Endothelial cell of umbilical vein (primary cell): ENCODE data around the gene VIT. TPM values are rescaled to one million over a fixed set of nuclear protein-coding genes. Genes with fewer than 3 reads are reported as not detected.
A peak's percentile ranks its signal among the peaks of the same experiment; 100 is the strongest.

ENCODE experiments used
- BruUV-seq: library from RNA; stranded (reverse); fragments of 400-500 nt; replicated peaks from 2 replicates; lab custom pipeline; 2021; lab: Mats Ljungman, UMichigan
- CTCF ChIA-PET: fragments of 300-600, 350-600 bp; sonication (Branson Sonifier 250); formaldehyde crosslinking; loops from one replicate; lab custom pipeline; 2021; ENCODE audit warnings: antibody characterized with exemption, inconsistent platforms; lab: Charles Lee
- POLR2A ChIA-PET: fragments of 300-600, 350-600 bp; sonication (Branson Sonifier 250); formaldehyde crosslinking; loops from one replicate; lab custom pipeline; 2021; ENCODE audit warnings: antibody characterized with exemption, inconsistent platforms; lab: Charles Lee
- DNase-seq: peaks from one replicate; pipeline ENCODE4 v3.0.0-alpha.2; 2011; ENCODE audit warnings: low read depth, low spot score
- FAIRE-seq: peaks from 2 replicates; lab custom pipeline; 2011; peaks lifted over from hg19 to GRCh38; lab: Jason Lieb, UNC
- H2AFZ ChIP-seq: 2 replicates; pipeline ENCODE4 v1.6.0; 2012; ENCODE audit warnings: low read depth, low read length, control low read depth, inconsistent platforms
- H3K27ac ChIP-seq: 2 replicates; pipeline ENCODE4 v1.5.1; 2011; ENCODE audit warnings: low read depth, mild to moderate bottlenecking, control low read depth, low read length, moderate library complexity; ENCODE audit not compliant: insufficient read depth
- H3K27me3 ChIP-seq, 2 experiments: 2 replicates each; pipeline versions ENCODE4 v1.6.0 to v1.6.1; 2011; ENCODE audit warnings: low read length in 2 of 2, mixed read lengths in 1 of 2; ENCODE audit not compliant: control insufficient read depth in 2 of 2, insufficient read depth in 2 of 2
- H3K36me3 ChIP-seq, 2 experiments: 2 replicates in 1 of 2; 3 replicates in 1 of 2; pipeline ENCODE4 v1.5.1; 2011; ENCODE audit warnings: low read length in 2 of 2, mild to moderate bottlenecking in 1 of 2, moderate library complexity in 1 of 2; ENCODE audit not compliant: control insufficient read depth in 2 of 2, insufficient read depth in 2 of 2; ENCODE audit errors: extremely low read depth in 1 of 2
- H3K4me1 ChIP-seq: 3 replicates; pipeline ENCODE4 v1.5.1; 2011; ENCODE audit warnings: mild to moderate bottlenecking, low read length; ENCODE audit not compliant: control insufficient read depth, insufficient read depth; ENCODE audit errors: extremely low read depth
- H3K4me2 ChIP-seq: 2 replicates; pipeline ENCODE4 v1.6.1; 2011; ENCODE audit warnings: low read length, control low read depth, mixed read lengths; ENCODE audit not compliant: insufficient read depth
- H3K4me3 ChIP-seq, 3 experiments: fragments of 200-600 bp in 1 of 3; sonication (generic), shearing (Covaris generic) in 1 of 3; replicated peaks in 1 of 3; 2 replicates each; pipeline ENCODE4 v1.5.1; 2011 to 2016; ENCODE audit warnings: control low read depth in 3 of 3, low read length in 3 of 3, mild to moderate bottlenecking in 2 of 3, inconsistent platforms in 1 of 3, low read depth in 1 of 3, moderate library complexity in 1 of 3; ENCODE audit not compliant: insufficient read depth in 1 of 3
- H3K79me2 ChIP-seq: 2 replicates; pipeline ENCODE4 v1.6.0; 2012; ENCODE audit warnings: low read length, inconsistent platforms; ENCODE audit not compliant: control insufficient read depth, insufficient read depth
- H3K9ac ChIP-seq: replicated peaks from 2 replicates; pipeline ENCODE3; 2011; ENCODE audit warnings: low read length, control low read depth; ENCODE audit not compliant: insufficient read depth; ENCODE audit errors: extremely low read depth
- H3K9me1 ChIP-seq: replicated peaks from 3 replicates; pipeline ENCODE4 v1.6.0; 2011; ENCODE audit warnings: mild to moderate bottlenecking, low read length; ENCODE audit not compliant: control insufficient read depth, insufficient read depth; ENCODE audit errors: extremely low read depth
- H3K9me3 ChIP-seq: replicated peaks from 2 replicates; pipeline ENCODE4 v1.5.1; 2012; ENCODE audit warnings: low read length, inconsistent platforms; ENCODE audit not compliant: control insufficient read depth, insufficient read depth
- H4K20me1 ChIP-seq: replicated peaks from 2 replicates; pipeline ENCODE3; 2011; ENCODE audit warnings: mild to moderate bottlenecking, low read length; ENCODE audit not compliant: control insufficient read depth, insufficient read depth; ENCODE audit errors: extremely low read depth
- EZH2 ChIP-seq: IDR thresholded peaks from 2 replicates; pipeline ENCODE4 v1.6.1; 2012; ENCODE audit warnings: borderline replicate concordance, low read depth, mild to moderate bottlenecking, moderate library complexity, low read length, inconsistent platforms; ENCODE audit not compliant: severe bottlenecking
- FOS ChIP-seq: IDR thresholded peaks from 2 replicates; pipeline ENCODE4 v1.6.1; 2011; ENCODE audit warnings: mild to moderate bottlenecking, low read length, moderate library complexity, borderline replicate concordance; ENCODE audit not compliant: insufficient read depth
- GATA2 ChIP-seq: IDR thresholded peaks from 2 replicates; pipeline ENCODE4 v1.7.0; 2011; ENCODE audit warnings: low read depth, mild to moderate bottlenecking, moderate library complexity, mixed read lengths, low read length; ENCODE audit not compliant: insufficient read length, insufficient read depth
- JUN ChIP-seq: IDR thresholded peaks from 2 replicates; pipeline ENCODE4 v1.6.1; 2011; ENCODE audit warnings: borderline replicate concordance, low read depth; ENCODE audit not compliant: insufficient read length, insufficient read depth
- MYC ChIP-seq: IDR thresholded peaks from one replicate; pipeline ENCODE4 v1.6.1; 2011; ENCODE audit warnings: mild to moderate bottlenecking, low read depth, low read length
- POLR2A ChIP-seq: IDR thresholded peaks from 2 replicates; pipeline ENCODE4 v1.6.1; 2012; ENCODE audit warnings: low read depth, mild to moderate bottlenecking, control low read depth, low read length
- POLR2AphosphoS5 ChIP-seq: IDR thresholded peaks from 2 replicates; pipeline ENCODE4 v1.6.1; 2012; ENCODE audit warnings: low read depth, mild to moderate bottlenecking, control low read depth, low read length, moderate library complexity; ENCODE audit not compliant: insufficient read depth
- dilution Hi-C: fragments of 300-500 bp; cut with MboI; formaldehyde crosslinking; loops from one replicate; pipeline ENCODE4 v1.15.0; 2019; ENCODE audit warnings: low sequenced_read_pairs; ENCODE audit not compliant: extremely low pct_ligation_motif_present
- intact Hi-C: fragments of 100-400 bp; cut with micrococcal nuclease; formaldehyde crosslinking; loops from one replicate; pipeline ENCODE4 v1.10.0; 2022
- polyA plus RNA-seq, 4 experiments: library from polyadenylated mRNA; depleted of rRNA in 3 of 4; stranded (reverse) in 3 of 4; unstranded in 1 of 4; fragments of >200 nt; gene quantifications; 2 replicates each; pipeline versions ENCODE4 v1.2.1 to v1.2.3, GENCODE V29; 2011 to 2012; ENCODE audit warnings: missing spikeins in 1 of 4
- total RNA-seq: library from RNA; stranded (reverse); gene quantifications from 2 replicates; pipeline ENCODE4 v1.2.3, GENCODE V29; 2021
- TF ChIP-seq, protein P1 (sequence below), 2 donors: IDR thresholded peaks; 1 replicate in 1 of 2; 2 replicates in 1 of 2; pipeline ENCODE4 v1.5.1; 2011; ENCODE audit warnings: low read length in 2 of 2, mild to moderate bottlenecking in 2 of 2, moderate library complexity in 2 of 2, control low read depth in 1 of 2, inconsistent platforms in 1 of 2, low read depth in 1 of 2; ENCODE audit not compliant: insufficient read depth in 1 of 2; ENCODE audit errors: extremely low read depth in 1 of 2
- TF ChIP-seq, protein P2 (sequence below): IDR thresholded peaks from 2 replicates; pipeline ENCODE4 v1.6.1; 2011; ENCODE audit not compliant: insufficient read depth, insufficient read length

Gene VIT
- total and polyA plus RNA-seq, 2 donors (not counting 3 experiments of a cell fraction or from before 2014, with no cell fraction given): 0.54 to 0.88 TPM

- no peaks in the 10 kb centered on the region for H3K79me2 ChIP-seq
- CTCF ChIA-PET: interaction anchor here (0.6 to 3.9 kb wide), 42 partner anchors 10 to 891 kb away, joined by 3 to 49 read pairs (median 4); partner anchors contain the start of genes STRN and VIT
- H3K9me1 ChIP-seq: no peaks in the 10 kb centered on the region
- no peaks in the 10 kb centered on the region for H3K9me3 ChIP-seq
- dilution Hi-C loops (no loop called here), intact Hi-C loops (loop anchor here (1.0 to 10.0 kb wide), 2 partner anchors 220 kb away; no protein-coding TSS in a partner anchor)
- no peak overlapping the region for H3K9ac ChIP-seq
- H3K27me3 ChIP-seq: peaks cover 13 to 22% of the 10 kb centered on the region in 2 experiments
- FAIRE-seq (peak; percentile 86), DNase-seq (peak; percentile 77)
- H2AFZ ChIP-seq: no peak overlapping the region
- H3K4me3 ChIP-seq: no peak overlapping the region
- TF ChIP-seq, protein P1, sequence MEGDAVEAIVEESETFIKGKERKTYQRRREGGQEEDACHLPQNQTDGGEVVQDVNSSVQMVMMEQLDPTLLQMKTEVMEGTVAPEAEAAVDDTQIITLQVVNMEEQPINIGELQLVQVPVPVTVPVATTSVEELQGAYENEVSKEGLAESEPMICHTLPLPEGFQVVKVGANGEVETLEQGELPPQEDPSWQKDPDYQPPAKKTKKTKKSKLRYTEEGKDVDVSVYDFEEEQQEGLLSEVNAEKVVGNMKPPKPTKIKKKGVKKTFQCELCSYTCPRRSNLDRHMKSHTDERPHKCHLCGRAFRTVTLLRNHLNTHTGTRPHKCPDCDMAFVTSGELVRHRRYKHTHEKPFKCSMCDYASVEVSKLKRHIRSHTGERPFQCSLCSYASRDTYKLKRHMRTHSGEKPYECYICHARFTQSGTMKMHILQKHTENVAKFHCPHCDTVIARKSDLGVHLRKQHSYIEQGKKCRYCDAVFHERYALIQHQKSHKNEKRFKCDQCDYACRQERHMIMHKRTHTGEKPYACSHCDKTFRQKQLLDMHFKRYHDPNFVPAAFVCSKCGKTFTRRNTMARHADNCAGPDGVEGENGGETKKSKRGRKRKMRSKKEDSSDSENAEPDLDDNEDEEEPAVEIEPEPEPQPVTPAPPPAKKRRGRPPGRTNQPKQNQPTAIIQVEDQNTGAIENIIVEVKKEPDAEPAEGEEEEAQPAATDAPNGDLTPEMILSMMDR (IDR thresholded peaks at IDR 0.05; ENCODE audit: extremely low read depth in 1 of 2, insufficient read depth in 1 of 2, low read depth in 1 of 2, low read length in 2 of 2): peak; percentile 84 to 89
- TF ChIP-seq EZH2: no peak
- no peak overlapping the region for H3K4me2 ChIP-seq
- no peak overlapping the region for H3K27ac ChIP-seq
- no peaks in the 10 kb centered on the region for H3K36me3 ChIP-seq
- POLR2A ChIA-PET: no interaction called here
- no peaks in the 10 kb centered on the region for H3K4me1 ChIP-seq
- no peaks in the 10 kb centered on the region for H4K20me1 ChIP-seq
- no TSS peak for BruUV-seq
Observed at GRCh38 chr2:36785179-36785795, 88.8 kb downstream of the VIT start.

DNA sequence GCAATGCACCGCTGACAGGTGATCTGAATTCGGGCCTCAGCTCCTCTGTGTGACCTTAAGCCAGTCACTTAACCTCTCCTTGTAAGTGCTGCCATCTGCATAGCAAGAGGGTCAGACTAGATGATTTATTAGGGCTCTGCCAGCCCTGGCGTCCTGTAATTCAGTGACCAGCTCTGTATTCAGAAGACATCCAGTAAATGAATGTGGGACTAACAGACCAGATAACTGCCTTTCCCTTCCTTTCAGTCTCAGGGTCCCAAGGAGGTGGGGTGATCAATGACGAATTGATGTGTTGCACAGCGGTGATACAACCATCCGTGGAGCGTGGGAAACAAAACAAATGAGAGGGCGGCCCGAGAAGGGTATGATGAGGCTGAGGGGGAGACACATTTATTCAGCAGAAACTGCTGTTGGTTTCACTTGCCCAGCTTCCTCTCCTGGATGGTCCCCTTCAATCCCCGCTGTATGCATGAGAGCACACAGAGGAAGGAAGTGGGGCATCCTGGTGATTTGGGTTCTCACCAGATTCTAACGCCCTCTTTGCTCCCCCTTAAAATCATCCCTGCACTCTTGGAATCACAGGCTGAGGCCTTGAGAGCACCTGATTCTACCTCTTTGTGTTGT, 92.8 kb downstream of the VIT start:
- Histone ChIP-seq H3K27me3 (peaks cover 28 to 35% of the 10 kb centered on the region in 2 experiments), H3K79me2 (no peaks in the 10 kb centered on the region), H4K20me1 (no peaks in the 10 kb centered on the region), H3K9me1 (no peaks in the 10 kb centered on the region), H3K4me2 (no peak overlapping the region), H2AFZ (no peak overlapping the region), H3K36me3 (no peaks in the 10 kb centered on the region), H3K27ac (no peak overlapping the region), H3K9ac (no peak overlapping the region), H3K4me1 (no peaks in the 10 kb centered on the region), H3K4me3 (no peak overlapping the region), H3K9me3 (no peaks in the 10 kb centered on the region)
- no TSS peak for BruUV-seq
- TF ChIP-seq FOS (no peak), GATA2 (no peak), EZH2 (no peak), JUN (no peak), MYC (no peak), POLR2AphosphoS5 (no peak), POLR2A (no peak)
- TF ChIP-seq, protein P2, sequence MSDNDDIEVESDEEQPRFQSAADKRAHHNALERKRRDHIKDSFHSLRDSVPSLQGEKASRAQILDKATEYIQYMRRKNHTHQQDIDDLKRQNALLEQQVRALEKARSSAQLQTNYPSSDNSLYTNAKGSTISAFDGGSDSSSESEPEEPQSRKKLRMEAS: no peak
- TF ChIP-seq, protein P1 (IDR thresholded peaks at IDR 0.05; ENCODE audit: extremely low read depth in 1 of 2, insufficient read depth in 1 of 2, low read depth in 1 of 2, low read length in 2 of 2): no peak
- CTCF ChIA-PET: interaction anchor here (0.6 to 1.5 kb wide), 2 partner anchors 8 to 249 kb away, joined by 3 read pairs; no protein-coding TSS in a partner anchor
- FAIRE-seq: no peak
- dilution Hi-C loops: no loop called here
- intact Hi-C loops: loop anchor here (10.0 kb wide), 1 partner anchor 224 kb away; no protein-coding TSS in a partner anchor
- POLR2A ChIA-PET: no interaction called here
- no peak for DNase-seq
